MM.1S (cell line): ENCODE data around the gene PERCC1.
"Not testable (repeated sequence)": the region's sequence is repeated elsewhere in the genome, so short reads cannot be mapped to it uniquely, and the experiment has no call there.

Source experiments
- DNase-seq: peaks from one replicate; pipeline ENCODE4 v3.0.0-alpha.2; 2015
- H2AFZ ChIP-seq: fragments of 300-600 bp; sonication (generic); 2 replicates; pipeline ENCODE4 v1.6.0; 2016; ENCODE audit warnings: antibody characterized with exemption, low read length
- H3F3A ChIP-seq: fragments of 300-600 bp; sonication (generic); 2 replicates; pipeline ENCODE4 v1.6.1; 2016; ENCODE audit warnings: mild to moderate bottlenecking, antibody characterized with exemption, low read length, moderate library complexity, mixed read lengths; ENCODE audit not compliant: insufficient read depth
- H3K27ac ChIP-seq: fragments of 300-600 bp; sonication (generic); 2 replicates; pipeline ENCODE4 v1.5.1; 2016; ENCODE audit warnings: mild to moderate bottlenecking, low read length
- H3K27me3 ChIP-seq: fragments of 300-600 bp; sonication (generic); replicated peaks from 2 replicates; pipeline ENCODE4 v1.6.0; 2016; ENCODE audit warnings: low read length; ENCODE audit not compliant: insufficient read depth
- H3K36me3 ChIP-seq: fragments of 300-600 bp; sonication (generic); replicated peaks from 2 replicates; pipeline ENCODE4 v1.6.1; 2016; ENCODE audit warnings: mild to moderate bottlenecking, low read length, mixed read lengths; ENCODE audit not compliant: insufficient read depth
- H3K4me1 ChIP-seq: fragments of 300-600 bp; sonication (generic); 2 replicates; pipeline ENCODE4 v1.6.1; 2016; ENCODE audit warnings: low read length, mixed read lengths
- H3K4me2 ChIP-seq: fragments of 300-600 bp; sonication (generic); 2 replicates; pipeline ENCODE4 v1.6.0; 2016; ENCODE audit warnings: low read depth, low read length
- H3K4me3 ChIP-seq: fragments of 300-600 bp; sonication (generic); 2 replicates; pipeline ENCODE4 v1.5.1; 2016; ENCODE audit warnings: low read length, mixed read lengths
- H3K79me2 ChIP-seq: fragments of 300-600 bp; sonication (generic); 2 replicates; pipeline ENCODE4 v1.6.1; 2016; ENCODE audit warnings: mixed run types, low read length, mixed read lengths
- H3K9ac ChIP-seq: fragments of 300-600 bp; sonication (generic); 2 replicates; pipeline ENCODE4 v1.6.1; 2016; ENCODE audit warnings: low read length, mixed read lengths
- H3K9me2 ChIP-seq: fragments of 300-600 bp; sonication (generic); replicated peaks from 2 replicates; pipeline ENCODE4 v1.6.1; 2016; ENCODE audit warnings: mild to moderate bottlenecking, low read length, mixed read lengths; ENCODE audit not compliant: insufficient read depth
- H3K9me3 ChIP-seq: fragments of 300-600 bp; sonication (generic); replicated peaks from 2 replicates; pipeline ENCODE4 v1.6.1; 2016; ENCODE audit warnings: mild to moderate bottlenecking, low read length, mixed read lengths; ENCODE audit not compliant: insufficient read depth
- H4K20me1 ChIP-seq: fragments of 300-600 bp; sonication (generic); 2 replicates; pipeline ENCODE4 v1.6.1; 2016; ENCODE audit warnings: mild to moderate bottlenecking, low read length, moderate library complexity, mixed read lengths; ENCODE audit not compliant: insufficient read depth
- CTCF ChIP-seq: fragments of 300-600 bp; sonication (generic); IDR thresholded peaks from 2 replicates; pipeline ENCODE4 v1.5.1; 2016; ENCODE audit warnings: antibody characterized with exemption, low read length, mixed read lengths
- EZH2 ChIP-seq: fragments of 300-600 bp; sonication (generic); optimal IDR thresholded peaks from 2 replicates; pipeline ENCODE3; 2017; ENCODE audit warnings: low read depth, mild to moderate bottlenecking, antibody characterized with exemption, low read length, mixed read lengths
- EZH2phosphoT487 ChIP-seq: fragments of 300-600 bp; sonication (generic); IDR thresholded peaks from 2 replicates; pipeline ENCODE4 v1.6.1; 2018; ENCODE audit warnings: antibody characterized with exemption, low read length

The PERCC1 gene

GRCh38 chr16:1477033-1477432, 46.2 kb downstream of the PERCC1 start:
- TF ChIP-seq EZH2 = no peak
- no peak for TF ChIP-seq EZH2phosphoT487
- TF ChIP-seq CTCF = no peak
- Histone ChIP-seq H2AFZ (no peak overlapping the region), H3K4me2 (no peak overlapping the region), H3K27ac (no peak overlapping the region), H3K4me3 (no peak overlapping the region), H3K9ac (no peak overlapping the region), H3K9me3 (no peaks in the 10 kb centered on the region), H4K20me1 (no peaks in the 10 kb centered on the region), H3K36me3 (no peaks in the 10 kb centered on the region), H3K4me1 (no peaks in the 10 kb centered on the region), H3F3A (no peaks in the 10 kb centered on the region), H3K27me3 (peaks cover 10% of the 10 kb centered on the region; the same call in 1 of the 2 replicates), H3K79me2 (peaks cover 17% of the 10 kb centered on the region), H3K9me2 (no peaks in the 10 kb centered on the region)
- DNase-seq = no peak

GRCh38 chr16:1478937-1479336, 48.1 kb downstream of the PERCC1 start:
- not testable (repeated sequence) for H3K4me3 ChIP-seq, DNase-seq, H3K4me1 ChIP-seq, H3K9ac ChIP-seq, H4K20me1 ChIP-seq, H3K36me3 ChIP-seq, H3K9me3 ChIP-seq, H3F3A ChIP-seq, H3K4me2 ChIP-seq, H3K9me2 ChIP-seq, H3K79me2 ChIP-seq, H2AFZ ChIP-seq, H3K27ac ChIP-seq
- H3K27me3 ChIP-seq = peaks cover 24% of the 10 kb centered on the region

GRCh38 chr16:1481906-1482835, 51.3 kb downstream of the PERCC1 start:
- Histone ChIP-seq H3K9me3 (no peaks in the 10 kb centered on the region), H3K27me3 (peaks cover 52% of the 10 kb centered on the region), H3K36me3 (no peaks in the 10 kb centered on the region), H2AFZ (no peak overlapping the region), H3K4me1 (no peaks in the 10 kb centered on the region), H3K4me2 (no peak overlapping the region), H3K79me2 (no peaks in the 10 kb centered on the region), H3K4me3 (no peak overlapping the region), H3K27ac (no peak overlapping the region), H3F3A (no peaks in the 10 kb centered on the region), H4K20me1 (no peaks in the 10 kb centered on the region), H3K9me2 (no peaks in the 10 kb centered on the region), H3K9ac (no peak overlapping the region)
- DNase-seq = no peak
- TF ChIP-seq EZH2phosphoT487 = no peak
- TF ChIP-seq CTCF = no peak
- TF ChIP-seq EZH2 = no peak
